Muscle layer of colon (tissue), 2 donors: Measurements from ENCODE around the gene AHDC1.
"Not testable (repeated sequence)": the region's sequence is repeated elsewhere in the genome, so short reads cannot be mapped to it uniquely, and the experiment has no call there.

Experiments
- H3K27ac ChIP-seq: one replicate; pipeline ENCODE4 v1.7.0; 2013; ENCODE audit warnings: low read depth, mild to moderate bottlenecking, low read length, moderate library complexity
- H3K27me3 ChIP-seq, 2 donors: one replicate each; pipeline ENCODE4 v1.7.0; 2013; ENCODE audit warnings: low read length in 2 of 2, mild to moderate bottlenecking in 2 of 2; ENCODE audit not compliant: insufficient read depth in 2 of 2, control insufficient read depth in 1 of 2
- H3K36me3 ChIP-seq: one replicate; pipeline ENCODE4 v1.7.0; 2013; ENCODE audit warnings: mild to moderate bottlenecking, low read length; ENCODE audit not compliant: insufficient read depth
- H3K4me1 ChIP-seq: one replicate; pipeline ENCODE4 v1.7.0; 2013; ENCODE audit warnings: mild to moderate bottlenecking, low read length; ENCODE audit not compliant: insufficient read depth
- H3K4me3 ChIP-seq, 2 donors: one replicate each; pipeline ENCODE4 v1.7.0; 2013; ENCODE audit warnings: low read length in 2 of 2, low read depth in 1 of 2, mild to moderate bottlenecking in 1 of 2, moderate library complexity in 1 of 2
- H3K9ac ChIP-seq: one replicate; pipeline ENCODE4 v1.7.0; 2013; ENCODE audit warnings: low read length
- H3K9me3 ChIP-seq: one replicate; pipeline ENCODE4 v1.7.0; 2013; ENCODE audit warnings: mild to moderate bottlenecking, low read length
- donor health status: abdominal sarcoma.
- donor health status: Adenocarcinoma of cecum.

AHDC1 gene

GRCh38 chr1:27621051-27621920 lies 17.3 kb upstream of the AHDC1 start:
- Histone ChIP-seq H3K9me3 (no peaks in the 10 kb centered on the region), H3K4me3 (no peak overlapping the region), H3K27ac (no peak overlapping the region), H3K27me3 (no peaks in the 10 kb centered on the region), H3K4me1 (no peaks in the 10 kb centered on the region), H3K9ac (no peak overlapping the region), H3K36me3 (no peaks in the 10 kb centered on the region)

- not testable (repeated sequence) for H3K27ac ChIP-seq, H3K36me3 ChIP-seq, H3K9ac ChIP-seq, H3K4me3 ChIP-seq, H3K27me3 ChIP-seq, H3K9me3 ChIP-seq, H3K4me1 ChIP-seq
These were observed 16.0 kb upstream of the AHDC1 start for GRCh38 chr1:27619782-27620438.

GRCh38 chr1:27618341-27619082 lies 14.6 kb upstream of the AHDC1 start:
- no peak overlapping the region for H3K4me3 ChIP-seq
- H3K36me3 ChIP-seq: no peaks in the 10 kb centered on the region
- H3K27ac ChIP-seq: no peak overlapping the region
- no peak overlapping the region for H3K9ac ChIP-seq
- H3K27me3 ChIP-seq: peaks cover 0 to 8% of the 10 kb centered on the region in 2 donors
- no peaks in the 10 kb centered on the region for H3K9me3 ChIP-seq
- H3K4me1 ChIP-seq: no peaks in the 10 kb centered on the region

GRCh38 chr1:27617420-27617819 lies 13.5 kb upstream of the AHDC1 start:
- H3K36me3 ChIP-seq: no peaks in the 10 kb centered on the region
- no peak overlapping the region for H3K27ac ChIP-seq
- no peak overlapping the region for H3K9ac ChIP-seq
- no peak overlapping the region for H3K4me3 ChIP-seq
- H3K9me3 ChIP-seq: no peaks in the 10 kb centered on the region
- peaks cover 0 to 12% of the 10 kb centered on the region in 2 donors for H3K27me3 ChIP-seq
- no peaks in the 10 kb centered on the region for H3K4me1 ChIP-seq

DNA sequence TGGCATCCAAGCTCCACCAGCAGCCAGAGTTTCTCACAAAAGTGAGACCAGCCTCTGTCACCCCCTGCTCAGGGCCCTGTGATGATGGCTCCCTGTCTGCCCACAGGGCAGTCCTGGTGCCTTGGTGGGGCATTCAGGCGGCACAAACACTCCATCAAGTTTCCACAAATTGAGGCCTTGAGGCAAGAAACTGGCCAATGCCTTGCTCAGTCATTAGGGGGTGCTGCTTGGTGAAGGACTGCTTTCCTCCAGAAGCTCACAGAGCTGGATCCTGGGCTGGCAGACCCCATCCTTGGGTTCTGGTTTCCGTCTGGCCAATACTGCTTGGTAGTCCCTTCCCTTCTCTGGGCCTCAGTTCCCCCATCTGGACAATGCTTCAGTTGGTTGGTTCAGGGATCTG lies 12.5 kb upstream of the AHDC1 start:
- no peaks in the 10 kb centered on the region for H3K36me3 ChIP-seq
- H3K9me3 ChIP-seq: no peaks in the 10 kb centered on the region
- H3K27ac ChIP-seq: no peak overlapping the region
- no peaks in the 10 kb centered on the region for H3K4me1 ChIP-seq
- no peak overlapping the region for H3K9ac ChIP-seq
- H3K27me3 ChIP-seq: peaks cover 0 to 20% of the 10 kb centered on the region in 2 donors
- H3K4me3 ChIP-seq: no peak overlapping the region

- H3K27ac ChIP-seq: no peak overlapping the region
- H3K9me3 ChIP-seq: no peaks in the 10 kb centered on the region
- H3K9ac ChIP-seq: no peak overlapping the region
- peaks cover 0 to 20% of the 10 kb centered on the region in 2 donors for H3K27me3 ChIP-seq
- H3K4me3 ChIP-seq: no peak overlapping the region
- no peaks in the 10 kb centered on the region for H3K4me1 ChIP-seq
- H3K36me3 ChIP-seq: no peaks in the 10 kb centered on the region
These were observed 11.6 kb upstream of the AHDC1 start for GRCh38 chr1:27615346-27616192.

DNA sequence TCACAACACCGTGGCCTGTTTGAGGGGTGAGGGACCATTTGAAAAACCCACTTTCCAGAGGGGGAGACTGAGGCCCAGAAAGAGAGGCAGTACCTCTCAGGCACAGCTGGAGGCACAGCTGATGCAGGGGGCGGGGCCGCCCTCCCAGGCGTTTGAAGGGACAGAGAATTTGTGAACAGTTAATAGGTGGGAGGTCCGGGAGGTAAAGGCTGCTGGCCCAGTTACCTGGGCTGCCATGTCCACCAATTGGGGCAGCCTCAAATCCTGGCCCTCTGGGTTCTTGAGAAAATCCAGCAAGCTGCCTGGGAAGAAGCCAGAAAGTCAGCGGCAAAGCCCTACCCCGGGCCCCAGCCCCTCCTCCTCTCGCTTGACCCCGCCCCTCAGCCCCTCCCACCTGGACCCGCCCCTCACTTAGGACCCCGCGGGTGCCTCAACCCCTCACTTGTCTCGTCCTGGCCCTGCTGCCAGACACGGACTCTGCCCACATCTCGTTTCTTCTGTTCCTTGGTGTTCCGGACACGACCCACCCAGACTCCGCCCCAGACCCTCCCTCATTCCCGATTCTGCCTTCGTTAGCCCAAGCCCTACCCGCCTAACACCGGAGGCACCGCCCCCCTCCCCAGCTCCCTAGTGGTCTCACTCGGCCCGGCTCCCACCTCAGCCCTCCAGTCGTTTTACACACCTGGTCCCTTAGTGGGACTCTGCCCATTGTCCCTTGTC lies 10.8 kb upstream of the AHDC1 start:
- Histone ChIP-seq H3K4me1 (no peaks in the 10 kb centered on the region), H3K27me3 (peaks cover 0 to 20% of the 10 kb centered on the region in 2 donors), H3K4me3 (no peak overlapping the region), H3K27ac (no peak overlapping the region), H3K36me3 (no peaks in the 10 kb centered on the region), H3K9me3 (no peaks in the 10 kb centered on the region), H3K9ac (no peak overlapping the region)

DNA sequence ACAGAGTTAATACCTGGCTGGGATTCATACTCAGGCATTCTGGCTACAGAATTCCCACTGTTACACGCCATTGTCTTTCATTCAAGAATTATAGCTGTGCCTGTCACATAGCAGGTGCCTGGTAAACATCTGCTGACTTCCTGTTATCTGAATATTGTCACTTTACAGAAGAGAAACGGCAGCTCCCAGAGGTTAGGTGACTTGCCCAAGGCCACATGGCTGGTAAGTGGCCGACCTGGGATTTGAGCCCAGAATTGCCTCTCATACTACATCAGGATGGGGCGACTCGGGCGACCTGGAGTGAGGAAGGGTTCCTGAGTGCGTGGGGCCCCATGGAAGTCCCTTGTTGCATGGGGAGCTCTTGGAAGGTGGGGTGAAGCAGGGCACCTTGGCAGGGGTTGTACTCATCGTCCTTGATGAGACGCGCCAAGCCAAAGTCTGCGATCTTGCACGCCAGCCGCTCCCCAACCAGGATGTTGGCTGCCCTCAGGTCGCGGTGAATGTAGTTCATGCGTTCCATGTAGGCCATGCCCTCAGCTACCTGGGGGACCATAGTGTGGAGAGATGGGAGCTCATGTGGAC lies 10.2 kb upstream of the AHDC1 start:
- Histone ChIP-seq H3K9me3 (no peaks in the 10 kb centered on the region), H3K4me3 (no peak overlapping the region), H3K27me3 (peaks cover 0 to 20% of the 10 kb centered on the region in 2 donors), H3K9ac (no peak overlapping the region), H3K36me3 (no peaks in the 10 kb centered on the region), H3K27ac (no peak overlapping the region), H3K4me1 (no peaks in the 10 kb centered on the region)

- Histone ChIP-seq H3K4me3 (no peak overlapping the region), H3K27me3 (peaks cover 0 to 20% of the 10 kb centered on the region in 2 donors), H3K27ac (no peak overlapping the region), H3K9ac (no peak overlapping the region), H3K4me1 (no peaks in the 10 kb centered on the region), H3K9me3 (no peaks in the 10 kb centered on the region), H3K36me3 (no peaks in the 10 kb centered on the region)
These were observed 8.8 kb upstream of the AHDC1 start for GRCh38 chr1:27612718-27613117.

- Histone ChIP-seq H3K9ac (no peak overlapping the region), H3K4me3 (no peak overlapping the region), H3K27me3 (peaks cover 0 to 20% of the 10 kb centered on the region in 2 donors), H3K27ac (no peak overlapping the region), H3K9me3 (no peaks in the 10 kb centered on the region), H3K36me3 (no peaks in the 10 kb centered on the region), H3K4me1 (peaks cover 3% of the 10 kb centered on the region)
These were observed 7.5 kb upstream of the AHDC1 start for GRCh38 chr1:27611450-27611849.
